LHCN-M2 (cell line): ENCODE results near the gene CDK10. TPM values are rescaled to one million over a fixed set of nuclear protein-coding genes. Genes with fewer than 3 reads are reported as not detected.

Experiments used
- DNase-seq: peaks from one replicate; pipeline ENCODE4 v3.0.0-alpha.2; 2012; ENCODE audit warnings: low read depth
- total RNA-seq: library from RNA; depleted of rRNA; stranded (reverse); fragments of >200 nt; gene quantifications from 2 replicates; pipeline ENCODE4 v1.2.3, GENCODE V29; 2014

CDK10 gene
- total RNA-seq, 1 experiment from 2014 or later: 60.1 TPM

GRCh38 chr16:89710709-89711564 lies 24.4 kb downstream of the CDK10 start:
- no peak for DNase-seq

GRCh38 chr16:89711601-89712273 lies 25.2 kb downstream of the CDK10 start:
- DNase-seq: no peak

DNA sequence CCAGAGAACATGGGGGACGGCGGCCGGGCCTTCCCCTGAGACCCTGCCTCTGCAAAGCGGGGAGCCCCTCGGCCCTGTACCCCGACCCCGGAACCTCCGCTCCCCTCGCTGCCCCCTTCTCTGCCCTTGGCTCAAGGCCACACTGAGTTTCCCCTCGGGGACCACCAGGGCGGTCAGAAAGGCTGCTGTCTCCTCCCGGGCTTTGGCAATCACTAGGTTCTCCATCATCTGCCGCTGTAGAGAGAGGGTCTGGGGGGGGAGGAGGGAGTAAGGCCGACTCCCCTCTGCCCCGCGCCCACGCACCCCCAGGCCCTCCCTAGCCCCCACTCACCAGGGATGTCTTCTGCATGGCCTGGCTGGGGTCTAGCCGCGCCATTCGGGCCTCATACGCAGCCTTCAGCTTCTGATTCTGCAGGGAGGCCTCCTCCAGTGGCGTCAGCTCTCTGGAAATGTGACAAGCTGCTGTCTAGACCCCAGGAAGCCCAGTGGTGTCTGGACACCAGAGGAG lies 25.8 kb downstream of the CDK10 start:
- no peak for DNase-seq

DNA sequence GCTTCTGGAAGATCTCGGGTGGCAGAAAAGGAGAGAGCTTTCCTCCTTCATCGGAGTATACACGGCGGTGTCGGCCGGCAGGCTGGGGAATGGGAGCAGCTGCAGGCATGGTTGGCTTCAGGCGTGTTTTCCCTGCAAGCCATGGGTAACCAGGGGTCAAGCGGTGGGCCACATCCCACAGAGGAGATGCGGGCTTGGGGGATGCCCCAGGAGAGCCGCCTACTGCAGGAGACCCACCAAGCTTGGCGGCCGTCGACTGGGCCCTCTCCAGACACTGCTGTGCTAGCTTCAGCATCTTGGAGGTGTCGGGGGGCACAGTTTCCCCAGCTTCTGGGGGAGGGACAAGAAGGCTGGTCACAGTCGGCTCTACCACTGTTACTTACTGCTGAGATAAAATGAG lies 30.0 kb downstream of the CDK10 start:
- no peak for DNase-seq

- no peak for DNase-seq
Measured at GRCh38 chr16:89716916-89717687, 30.6 kb downstream of the CDK10 start.

- no peak for DNase-seq
Measured at GRCh38 chr16:89717688-89718505, 31.4 kb downstream of the CDK10 start.

DNA sequence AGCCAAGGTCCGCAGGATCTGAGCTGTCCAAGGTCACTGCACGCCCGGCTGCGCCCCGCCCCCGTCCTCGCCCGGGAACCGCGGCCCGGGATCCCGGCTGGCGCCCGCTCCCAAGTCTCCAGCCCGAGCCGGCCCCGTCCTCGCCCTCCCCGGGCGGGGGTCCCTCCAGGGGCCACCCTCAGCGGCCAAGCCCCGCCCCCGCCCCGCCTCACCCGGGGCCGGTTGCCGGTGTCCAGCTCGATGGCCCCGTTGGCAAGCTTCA lies 34.0 kb downstream of the CDK10 start:
- DNase-seq: no peak

- peak; percentile 70 for DNase-seq
Measured at GRCh38 chr16:89720813-89721545, 34.5 kb downstream of the CDK10 start, which contains the start of the genes VPS9D1 and ZNF276. Gene VPS9D1 (minus strand): TSS chr16:89720898. CDS start chr16:89720861, 37 bp downstream. Gene ZNF276 (plus strand): TSS chr16:89721537. CDS start chr16:89721641, 104 bp downstream.

- DNase-seq: peak; percentile 32
Measured at GRCh38 chr16:89721546-89722391, 35.3 kb downstream of the CDK10 start.

- no peak for DNase-seq
Measured at GRCh38 chr16:89722392-89723278, 36.1 kb downstream of the CDK10 start.

GRCh38 chr16:89723279-89724250 lies 37.1 kb downstream of the CDK10 start:
- DNase-seq: no peak

- no peak for DNase-seq
Measured at GRCh38 chr16:89727406-89728120, 41.1 kb downstream of the CDK10 start.

DNA sequence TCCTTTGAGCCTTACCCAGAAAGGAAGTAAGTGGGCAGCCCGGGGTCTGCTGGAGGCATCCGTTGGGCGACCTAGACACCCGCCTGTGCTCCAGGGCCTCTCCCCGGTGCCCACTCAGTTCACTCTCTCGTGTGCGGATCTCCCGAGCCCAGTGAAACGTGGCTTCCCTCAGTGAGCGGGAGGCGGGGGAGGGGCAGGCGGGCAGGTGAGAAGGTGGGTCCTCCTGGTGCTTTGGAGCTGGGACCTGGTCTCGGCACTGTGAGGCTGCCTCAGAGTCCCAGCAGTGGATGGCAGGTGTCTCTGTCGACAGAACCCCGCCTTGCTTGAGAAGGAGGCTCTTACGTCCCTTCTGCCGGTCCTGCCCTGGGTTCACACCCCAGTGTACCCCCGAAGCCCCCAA lies 42.8 kb downstream of the CDK10 start:
- no peak for DNase-seq

GRCh38 chr16:89729863-89730593 lies 43.5 kb downstream of the CDK10 start:
- no peak for DNase-seq

GRCh38 chr16:89730610-89731234 lies 44.2 kb downstream of the CDK10 start:
- DNase-seq: no peak
